Suprapubic skin (tissue), 4 donors: ENCODE data around the gene SFSWAP.

ENCODE experiments used
- EP300 ChIP-seq: sonication (generic); formaldehyde crosslinking; IDR thresholded peaks from one replicate; pipeline ENCODE4 v1.6.1; 2017; ENCODE audit warnings: antibody characterized with exemption
- POLR2A ChIP-seq, 2 donors: fragments of 450-650 bp; IDR thresholded peaks; one replicate each; pipeline ENCODE4 v1.6.1; 2017; ENCODE audit warnings: antibody characterized with exemption in 2 of 2, mild to moderate bottlenecking in 2 of 2, moderate library complexity in 2 of 2
- POLR2AphosphoS5 ChIP-seq, 3 donors: sonication (generic); formaldehyde crosslinking; IDR thresholded peaks; one replicate each; pipeline ENCODE4 v1.6.1; 2017; ENCODE audit warnings: antibody characterized with exemption in 3 of 3
- TF ChIP-seq, protein P1 (sequence below), 2 donors: fragments of 200-600 bp in 1 of 2; fragments of 450-650 bp in 1 of 2; sonication (generic) in 1 of 2; IDR thresholded peaks; one replicate each; pipeline ENCODE4 v1.5.1; 2016 to 2019; ENCODE audit warnings: antibody characterized with exemption in 2 of 2, mild to moderate bottlenecking in 1 of 2, moderate library complexity in 1 of 2

- TF ChIP-seq, protein P1, sequence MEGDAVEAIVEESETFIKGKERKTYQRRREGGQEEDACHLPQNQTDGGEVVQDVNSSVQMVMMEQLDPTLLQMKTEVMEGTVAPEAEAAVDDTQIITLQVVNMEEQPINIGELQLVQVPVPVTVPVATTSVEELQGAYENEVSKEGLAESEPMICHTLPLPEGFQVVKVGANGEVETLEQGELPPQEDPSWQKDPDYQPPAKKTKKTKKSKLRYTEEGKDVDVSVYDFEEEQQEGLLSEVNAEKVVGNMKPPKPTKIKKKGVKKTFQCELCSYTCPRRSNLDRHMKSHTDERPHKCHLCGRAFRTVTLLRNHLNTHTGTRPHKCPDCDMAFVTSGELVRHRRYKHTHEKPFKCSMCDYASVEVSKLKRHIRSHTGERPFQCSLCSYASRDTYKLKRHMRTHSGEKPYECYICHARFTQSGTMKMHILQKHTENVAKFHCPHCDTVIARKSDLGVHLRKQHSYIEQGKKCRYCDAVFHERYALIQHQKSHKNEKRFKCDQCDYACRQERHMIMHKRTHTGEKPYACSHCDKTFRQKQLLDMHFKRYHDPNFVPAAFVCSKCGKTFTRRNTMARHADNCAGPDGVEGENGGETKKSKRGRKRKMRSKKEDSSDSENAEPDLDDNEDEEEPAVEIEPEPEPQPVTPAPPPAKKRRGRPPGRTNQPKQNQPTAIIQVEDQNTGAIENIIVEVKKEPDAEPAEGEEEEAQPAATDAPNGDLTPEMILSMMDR (IDR thresholded peaks at IDR 0.05): no peak
- no peak for TF ChIP-seq POLR2AphosphoS5 (IDR thresholded peaks at IDR 0.05)
- TF ChIP-seq POLR2A (IDR thresholded peaks at IDR 0.05): no peak
- TF ChIP-seq EP300: no peak
Observed at GRCh38 chr12:131800594-131801135, 89.8 kb downstream of the SFSWAP start.
